HepG2 (cell line): ENCODE data around the gene OR1F1. TPM values are rescaled to one million over a fixed set of nuclear protein-coding genes. Genes with fewer than 3 reads are reported as not detected.
A peak's percentile ranks its signal among the peaks of the same experiment; 100 is the strongest.

Experiments used
- CBFB ChIP-seq: sonication (generic); formaldehyde crosslinking; IDR thresholded peaks from 2 replicates; pipeline ENCODE4 v1.4.0; 2020; ENCODE audit warnings: missing genetic modification reagents
- ELF3 ChIP-seq: IDR thresholded peaks from 2 replicates; pipeline ENCODE4 v1.6.1; 2016; ENCODE audit warnings: missing genetic modification reagents, missing compliant biosample characterization
- FOXC1 ChIP-seq: sonication (generic); formaldehyde crosslinking; IDR thresholded peaks from 2 replicates; pipeline ENCODE4 v1.8.0; 2022; ENCODE audit warnings: mild to moderate bottlenecking, missing genetic modification reagents, borderline replicate concordance
- GFI1 ChIP-seq: sonication (generic); formaldehyde crosslinking; IDR thresholded peaks from 2 replicates; pipeline ENCODE4 v1.5.0; 2020; ENCODE audit warnings: missing genetic modification reagents, mild to moderate bottlenecking, borderline replicate concordance
- MBD4 ChIP-seq: IDR thresholded peaks from 2 replicates; pipeline ENCODE4 v1.6.1; 2012; ENCODE audit warnings: low read length, inconsistent platforms, borderline replicate concordance
- MYNN ChIP-seq: sonication (generic); formaldehyde crosslinking; IDR thresholded peaks from 2 replicates; pipeline ENCODE4 v1.4.0; 2020; ENCODE audit warnings: mild to moderate bottlenecking, low read depth, missing genetic modification reagents
- NFIC ChIP-seq: IDR thresholded peaks from 2 replicates; pipeline ENCODE4 v1.6.1; 2012; ENCODE audit warnings: mild to moderate bottlenecking, low read length, inconsistent platforms
- PRPF4 ChIP-seq: fragments of 200-400 bp; formaldehyde crosslinking; IDR thresholded peaks from 2 replicates; pipeline ENCODE4 v1.6.1; 2016; ENCODE audit warnings: low read length, low read depth; ENCODE audit not compliant: poor library complexity, severe bottlenecking
- SOX13 ChIP-seq, 3 experiments: fragments of 450-650 bp in 1 of 3; sonication (generic) in 1 of 3; formaldehyde crosslinking in 1 of 3; IDR thresholded peaks in 2 of 3; conservative IDR thresholded peaks in 1 of 3; 2 replicates each; pipeline versions ENCODE4 v1.5.0 to v1.6.1; 2016 to 2020; ENCODE audit warnings: antibody characterized with exemption in 1 of 3, mild to moderate bottlenecking in 1 of 3, missing compliant biosample characterization in 1 of 3, missing genetic modification reagents in 1 of 3, moderate library complexity in 1 of 3
- ZBTB7B ChIP-seq: sonication (generic); formaldehyde crosslinking; IDR thresholded peaks from 2 replicates; pipeline ENCODE4 v1.4.0; 2020; ENCODE audit warnings: missing genetic modification reagents
- ZNF274 ChIP-seq: sonication (generic); formaldehyde crosslinking; IDR thresholded peaks from 2 replicates; pipeline ENCODE4 v1.5.1; 2020; ENCODE audit warnings: mild to moderate bottlenecking, missing genetic modification reagents
- ZNF431 ChIP-seq: sonication (generic); formaldehyde crosslinking; IDR thresholded peaks from 2 replicates; pipeline ENCODE4 v1.9.0; 2022; ENCODE audit warnings: missing genetic modification reagents, low read depth, mild to moderate bottlenecking, borderline replicate concordance
- ZNF546 ChIP-seq: sonication (generic); formaldehyde crosslinking; conservative IDR thresholded peaks from 2 replicates; pipeline ENCODE4 v1.8.1; 2023; ENCODE audit warnings: mild to moderate bottlenecking, missing genetic modification reagents
- ZNF749 ChIP-seq: sonication (generic); formaldehyde crosslinking; IDR thresholded peaks from 2 replicates; pipeline ENCODE4 v1.8.0; 2022; ENCODE audit warnings: mild to moderate bottlenecking, missing genetic modification reagents, moderate library complexity, borderline replicate concordance
- ZNF777 ChIP-seq: sonication (generic); formaldehyde crosslinking; IDR thresholded peaks from 2 replicates; pipeline ENCODE4 v1.4.0; 2020; ENCODE audit warnings: missing genetic modification reagents
- ZSCAN31 ChIP-seq: sonication (generic); formaldehyde crosslinking; IDR thresholded peaks from 2 replicates; pipeline ENCODE4 v1.5.0; 2020; ENCODE audit warnings: low read depth, mild to moderate bottlenecking, missing genetic modification reagents
- polyA plus RNA-seq, 8 experiments: library from polyadenylated mRNA; depleted of rRNA in 3 of 8; stranded (reverse) in 7 of 8; unstranded in 1 of 8; fragments of >200 nt; fragmentation: Illumina TruSeq in 4 of 8; extraction: Trizol in 4 of 8; gene quantifications; 2 replicates each; pipeline versions ENCODE4 v1.2.1 to v1.2.3, GENCODE V29; 2011 to 2016; ENCODE audit warnings: low read depth in 4 of 8, missing spikeins in 1 of 8, mixed read lengths in 1 of 8; ENCODE audit not compliant: insufficient read depth in 1 of 8
- total RNA-seq, 5 experiments: library from RNA; depleted of rRNA; stranded (reverse); fragments of >200 nt; fragmentation: Illumina TruSeq; extraction: Trizol; gene quantifications; 2 replicates each; pipeline ENCODE4 v1.2.3, GENCODE V29; 2016; ENCODE audit warnings: low read depth in 1 of 5
- TF ChIP-seq, protein P1 (sequence below): sonication (generic); formaldehyde crosslinking; IDR thresholded peaks from 2 replicates; pipeline ENCODE4 v1.4.0; 2020; ENCODE audit warnings: missing genetic modification reagents, borderline replicate concordance
- TF ChIP-seq, protein P2 (sequence below), 2 experiments: fragments of 450-650 bp in 1 of 2; sonication (generic) in 1 of 2; formaldehyde crosslinking; IDR thresholded peaks; 2 replicates each; pipeline versions ENCODE4 v1.5.0 to v1.8.0; 2020 to 2022; ENCODE audit warnings: mild to moderate bottlenecking in 1 of 2, missing genetic modification reagents in 1 of 2
- TF ChIP-seq, protein P3 (sequence below): sonication (generic); formaldehyde crosslinking; IDR thresholded peaks from 2 replicates; pipeline ENCODE4 v1.4.0; 2020; ENCODE audit warnings: missing genetic modification reagents
- TF ChIP-seq, protein P4 (sequence below): sonication (generic); formaldehyde crosslinking; IDR thresholded peaks from 2 replicates; pipeline ENCODE4 v1.4.0; 2020; ENCODE audit warnings: missing genetic modification reagents, borderline replicate concordance

OR1F1 gene
- total and polyA plus RNA-seq, 2 of the 13 experiments (the other 11 are each of a cell fraction or from before 2014, with no cell fraction given): 0.90 TPM; not detected in 1

DNA sequence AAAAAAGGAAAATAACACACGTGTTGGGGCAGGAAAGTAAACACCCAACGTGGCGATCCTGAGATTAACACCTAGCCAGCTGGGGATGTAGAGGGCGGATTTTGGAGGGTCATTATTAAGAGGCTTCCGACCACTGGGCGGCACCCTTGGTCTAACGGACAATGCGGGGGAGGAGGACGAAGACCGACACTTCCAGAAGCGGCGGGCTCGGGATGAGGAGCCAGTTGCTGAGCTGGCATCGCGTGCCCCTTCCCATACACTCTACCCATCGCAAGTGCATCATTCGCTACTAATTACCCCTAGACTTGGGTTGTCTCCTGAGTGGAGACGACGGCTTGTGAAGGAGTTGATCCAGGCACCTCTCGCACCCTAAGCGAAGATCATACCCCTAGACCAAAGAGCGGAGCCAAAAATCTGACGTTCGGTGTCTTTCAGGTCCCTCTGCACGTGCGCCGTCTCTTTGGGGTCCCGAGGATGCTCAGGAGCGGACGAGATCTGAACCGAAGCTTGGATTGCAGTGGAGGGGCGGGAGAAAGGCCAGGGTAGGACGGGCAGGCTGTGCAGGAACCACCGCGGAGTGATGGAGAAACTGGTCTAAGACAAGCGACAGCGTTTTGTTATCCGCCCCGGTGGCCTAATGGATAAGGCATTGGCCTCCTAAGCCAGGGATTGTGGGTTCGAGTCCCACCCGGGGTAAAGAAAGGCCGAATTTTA is 35.6 kb upstream of the OR1F1 start (continued):
- TF ChIP-seq, protein P1, sequence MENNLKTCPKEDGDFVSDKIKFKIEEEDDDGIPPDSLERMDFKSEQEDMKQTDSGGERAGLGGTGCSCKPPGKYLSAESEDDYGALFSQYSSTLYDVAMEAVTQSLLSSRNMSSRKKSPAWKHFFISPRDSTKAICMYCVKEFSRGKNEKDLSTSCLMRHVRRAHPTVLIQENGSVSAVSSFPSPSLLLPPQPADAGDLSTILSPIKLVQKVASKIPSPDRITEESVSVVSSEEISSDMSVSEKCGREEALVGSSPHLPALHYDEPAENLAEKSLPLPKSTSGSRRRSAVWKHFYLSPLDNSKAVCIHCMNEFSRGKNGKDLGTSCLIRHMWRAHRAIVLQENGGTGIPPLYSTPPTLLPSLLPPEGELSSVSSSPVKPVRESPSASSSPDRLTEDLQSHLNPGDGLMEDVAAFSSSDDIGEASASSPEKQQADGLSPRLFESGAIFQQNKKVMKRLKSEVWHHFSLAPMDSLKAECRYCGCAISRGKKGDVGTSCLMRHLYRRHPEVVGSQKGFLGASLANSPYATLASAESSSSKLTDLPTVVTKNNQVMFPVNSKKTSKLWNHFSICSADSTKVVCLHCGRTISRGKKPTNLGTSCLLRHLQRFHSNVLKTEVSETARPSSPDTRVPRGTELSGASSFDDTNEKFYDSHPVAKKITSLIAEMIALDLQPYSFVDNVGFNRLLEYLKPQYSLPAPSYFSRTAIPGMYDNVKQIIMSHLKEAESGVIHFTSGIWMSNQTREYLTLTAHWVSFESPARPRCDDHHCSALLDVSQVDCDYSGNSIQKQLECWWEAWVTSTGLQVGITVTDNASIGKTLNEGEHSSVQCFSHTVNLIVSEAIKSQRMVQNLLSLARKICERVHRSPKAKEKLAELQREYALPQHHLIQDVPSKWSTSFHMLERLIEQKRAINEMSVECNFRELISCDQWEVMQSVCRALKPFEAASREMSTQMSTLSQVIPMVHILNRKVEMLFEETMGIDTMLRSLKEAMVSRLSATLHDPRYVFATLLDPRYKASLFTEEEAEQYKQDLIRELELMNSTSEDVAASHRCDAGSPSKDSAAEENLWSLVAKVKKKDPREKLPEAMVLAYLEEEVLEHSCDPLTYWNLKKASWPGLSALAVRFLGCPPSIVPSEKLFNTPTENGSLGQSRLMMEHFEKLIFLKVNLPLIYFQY: 0 out of 2 replicates have a peak, but pooled peaks have one; percentile 34
- TF ChIP-seq, protein P2, sequence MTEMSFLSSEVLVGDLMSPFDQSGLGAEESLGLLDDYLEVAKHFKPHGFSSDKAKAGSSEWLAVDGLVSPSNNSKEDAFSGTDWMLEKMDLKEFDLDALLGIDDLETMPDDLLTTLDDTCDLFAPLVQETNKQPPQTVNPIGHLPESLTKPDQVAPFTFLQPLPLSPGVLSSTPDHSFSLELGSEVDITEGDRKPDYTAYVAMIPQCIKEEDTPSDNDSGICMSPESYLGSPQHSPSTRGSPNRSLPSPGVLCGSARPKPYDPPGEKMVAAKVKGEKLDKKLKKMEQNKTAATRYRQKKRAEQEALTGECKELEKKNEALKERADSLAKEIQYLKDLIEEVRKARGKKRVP (CRISPR knock-in tag; IDR thresholded peaks at IDR 0.05): 0 out of 4 replicates have a peak, but pooled peaks of 1 of the 2 experiments have one; percentile 63
- TF ChIP-seq SOX13 (IDR thresholded peaks at IDR 0.05) (no peak), SOX13 (CRISPR knock-in tag; conservative IDR thresholded peaks at IDR 0.05 in 1 of 2, IDR thresholded peaks at IDR 0.05 in 1 of 2) (peak in 1 of 2 experiments; percentile 52; a peak in 1 of 4 replicates), ELF3 (peak; percentile 68), ZNF431 (peak; percentile 29; the same call in 1 of the 2 replicates), CBFB (CRISPR knock-in tag) (peak; percentile 12; the same call in 1 of the 2 replicates), MBD4 (no peak), ZNF749 (CRISPR knock-in tag) (no peak), ZSCAN31 (CRISPR knock-in tag) (peak; percentile 72), NFIC (peak; percentile 56; the same call in 1 of the 2 replicates), MYNN (CRISPR knock-in tag) (no peak), ZBTB7B (CRISPR knock-in tag) (peak; percentile 66; the same call in 1 of the 2 replicates), ZNF546 (no peak), FOXC1 (CRISPR knock-in tag) (peak; percentile 81; the same call in 1 of the 2 replicates), PRPF4 (peak; percentile 91), ZNF777 (peak; percentile 27; the same call in 1 of the 2 replicates), GFI1 (CRISPR knock-in tag) (0 out of 2 replicates have a peak, but pooled peaks have one; percentile 16), ZNF274 (CRISPR knock-in tag) (peak; percentile 81)
- TF ChIP-seq, protein P3, sequence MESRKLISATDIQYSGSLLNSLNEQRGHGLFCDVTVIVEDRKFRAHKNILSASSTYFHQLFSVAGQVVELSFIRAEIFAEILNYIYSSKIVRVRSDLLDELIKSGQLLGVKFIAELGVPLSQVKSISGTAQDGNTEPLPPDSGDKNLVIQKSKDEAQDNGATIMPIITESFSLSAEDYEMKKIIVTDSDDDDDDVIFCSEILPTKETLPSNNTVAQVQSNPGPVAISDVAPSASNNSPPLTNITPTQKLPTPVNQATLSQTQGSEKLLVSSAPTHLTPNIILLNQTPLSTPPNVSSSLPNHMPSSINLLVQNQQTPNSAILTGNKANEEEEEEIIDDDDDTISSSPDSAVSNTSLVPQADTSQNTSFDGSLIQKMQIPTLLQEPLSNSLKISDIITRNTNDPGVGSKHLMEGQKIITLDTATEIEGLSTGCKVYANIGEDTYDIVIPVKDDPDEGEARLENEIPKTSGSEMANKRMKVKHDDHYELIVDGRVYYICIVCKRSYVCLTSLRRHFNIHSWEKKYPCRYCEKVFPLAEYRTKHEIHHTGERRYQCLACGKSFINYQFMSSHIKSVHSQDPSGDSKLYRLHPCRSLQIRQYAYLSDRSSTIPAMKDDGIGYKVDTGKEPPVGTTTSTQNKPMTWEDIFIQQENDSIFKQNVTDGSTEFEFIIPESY (CRISPR knock-in tag): peak; percentile 56; the same call in 1 of the 2 replicates
- TF ChIP-seq, protein P4, sequence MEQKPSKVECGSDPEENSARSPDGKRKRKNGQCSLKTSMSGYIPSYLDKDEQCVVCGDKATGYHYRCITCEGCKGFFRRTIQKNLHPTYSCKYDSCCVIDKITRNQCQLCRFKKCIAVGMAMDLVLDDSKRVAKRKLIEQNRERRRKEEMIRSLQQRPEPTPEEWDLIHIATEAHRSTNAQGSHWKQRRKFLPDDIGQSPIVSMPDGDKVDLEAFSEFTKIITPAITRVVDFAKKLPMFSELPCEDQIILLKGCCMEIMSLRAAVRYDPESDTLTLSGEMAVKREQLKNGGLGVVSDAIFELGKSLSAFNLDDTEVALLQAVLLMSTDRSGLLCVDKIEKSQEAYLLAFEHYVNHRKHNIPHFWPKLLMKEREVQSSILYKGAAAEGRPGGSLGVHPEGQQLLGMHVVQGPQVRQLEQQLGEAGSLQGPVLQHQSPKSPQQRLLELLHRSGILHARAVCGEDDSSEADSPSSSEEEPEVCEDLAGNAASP (CRISPR knock-in tag): peak; percentile 60
